ENCODE measurements around the gene HOXA10.

Gene HOXA10

GRCh38 chr7:27152816-27153442 is 21.2 kb downstream of the HOXA10 start:
- no peak for DNase-seq (ENCODE audit: low read depth)
- H3K4me3 ChIP-seq (ENCODE audit: low read depth, low read length), result no peak overlapping the region

GRCh38 chr7:27151931-27152815 is 21.9 kb downstream of the HOXA10 start, which contains the start of gene HOXA3:
Gene HOXA3 (minus strand): TSS chr7:27152583. CDS start chr7:27110640, 41,943 bp downstream.
- no peak within 1 kb of the TSS for H3K4me3 ChIP-seq (ENCODE audit: low read depth, low read length)
- DNase-seq (ENCODE audit: low read depth), result no peak
- TF ChIP-seq CTCF (IDR thresholded peaks at IDR 0.05; ENCODE audit: control insufficient read depth, extremely low read depth, insufficient read depth), result no peak

More at GRCh38 chr7:27152816-27153442, 21.2 kb downstream of the HOXA10 start:
- TF ChIP-seq CTCF (IDR thresholded peaks at IDR 0.05; ENCODE audit: control insufficient read depth, extremely low read depth, insufficient read depth), result no peak

GRCh38 chr7:27151341-27151930 is 22.7 kb downstream of the HOXA10 start:
- H3K4me3 ChIP-seq (ENCODE audit: low read depth, low read length), result peak overlapping the region; percentile 46
- TF ChIP-seq CTCF (IDR thresholded peaks at IDR 0.05; ENCODE audit: control insufficient read depth, extremely low read depth, insufficient read depth), result no peak
- no peak for DNase-seq (ENCODE audit: low read depth)

- TF ChIP-seq CTCF (IDR thresholded peaks at IDR 0.05; ENCODE audit: control insufficient read depth, extremely low read depth, insufficient read depth), result peak; percentile 83
- peak overlapping the region; percentile 46 for H3K4me3 ChIP-seq (ENCODE audit: low read depth, low read length)
- DNase-seq (ENCODE audit: low read depth), result no peak
Observed at GRCh38 chr7:27150568-27151340, 23.4 kb downstream of the HOXA10 start.

- TF ChIP-seq CTCF (IDR thresholded peaks at IDR 0.05; ENCODE audit: control insufficient read depth, extremely low read depth, insufficient read depth), result no peak
- peak overlapping the region; percentile 46 for H3K4me3 ChIP-seq (ENCODE audit: low read depth, low read length)
- no peak for DNase-seq (ENCODE audit: low read depth)
Observed at GRCh38 chr7:27149842-27150567, 24.1 kb downstream of the HOXA10 start.

Data from LNCaP clone FGC (cell line).